Right lobe of liver (tissue), 6 donors: ENCODE data around the gene MAP3K5. TPM values are rescaled to one million over a fixed set of nuclear protein-coding genes. Genes with fewer than 3 reads are reported as not detected.

ENCODE experiments used
- ATAC-seq, 4 donors: fragments of 200-7000 bp; cut with Tn5 transposase; one replicate each; pipeline ENCODE4 v1.9.1; 2020; ENCODE audit warnings: mild to moderate bottlenecking in 4 of 4, moderate library complexity in 4 of 4
- DNase-seq, 3 donors: peaks; one replicate each; pipeline ENCODE4 v3.0.0-alpha.2; 2020
- H3K27ac ChIP-seq, 3 donors: fragments of 200-600 bp; one replicate each; pipeline ENCODE4 v1.8.0; 2022
- H3K27me3 ChIP-seq, 2 donors: fragments of 200-600 bp; one replicate each; pipeline ENCODE4 v1.8.0; 2022
- H3K36me3 ChIP-seq, 4 donors: fragments of 200-600 bp; sonication (generic) in 1 of 4; one replicate each; pipeline versions ENCODE4 v1.5.1 to v1.8.0; 2017 to 2022; ENCODE audit warnings: control low read depth in 1 of 4
- H3K4me1 ChIP-seq, 4 donors: fragments of 200-600 bp; sonication (generic) in 1 of 4; one replicate each; pipeline versions ENCODE4 v1.5.1 to v1.8.0; 2017 to 2022; ENCODE audit warnings: control low read depth in 1 of 4
- H3K4me3 ChIP-seq, 3 donors: fragments of 200-600 bp; one replicate each; pipeline ENCODE4 v1.8.0; 2022
- H3K9me3 ChIP-seq, 4 donors: fragments of 200-600 bp; sonication (generic) in 1 of 4; one replicate each; pipeline versions ENCODE4 v1.5.1 to v1.8.0; 2017 to 2022; ENCODE audit warnings: control low read depth in 1 of 4
- CTCF ChIP-seq, 4 donors: fragments of 200-600 bp in 3 of 4; fragments of 450-650 bp in 1 of 4; IDR thresholded peaks; one replicate each; pipeline versions ENCODE4 v1.5.1 to v1.8.0; 2016 to 2022; ENCODE audit warnings: antibody characterized with exemption in 4 of 4, mild to moderate bottlenecking in 2 of 4
- POLR2A ChIP-seq: fragments of 450-650 bp; IDR thresholded peaks from one replicate; pipeline ENCODE4 v1.6.1; 2017; ENCODE audit warnings: antibody characterized with exemption, mild to moderate bottlenecking
- WGBS: methylation state at CpG from one replicate; pipeline ENCODE4 v1.1.6; 2018; ENCODE audit warnings: low coverage, low lambda C conversion rate; ENCODE audit not compliant: insufficient coverage; ENCODE audit errors: missing lambda C conversion rate; 5-methylcytosine and 5-hydroxymethylcytosine counted together
- intact Hi-C, 2 donors: fragments of 100-400 bp; cut with DNase I; formaldehyde crosslinking; loops; one replicate each; pipeline versions ENCODE4 v1.11.2 to v1.14.1; 2022
- total RNA-seq, 6 experiments: library from RNA; depleted of rRNA in 2 of 6; stranded (reverse); fragments of >200 nt in 2 of 6; fragmentation: NEBNext Ultra II Directional in 3 of 6; extraction: Animal tissue kit (Norgen Biotek cat#: 25700) in 3 of 6; gene quantifications; one replicate each; pipeline versions ENCODE4 v1.1.0 to v1.2.4, GENCODE V29; 2016 to 2023
- donor health status: DM: no; HTN: yes; CAD: no.
- donor health status: DM: no; HTN: no; CAD: no.
- donor health status: DM: no; HTN: no; CAD: no.
- donor health status: DM: no; HTN: yes; CAD: no.
- donor health status: DM: no; HTN: yes; CAD: no.

MAP3K5 gene
- total RNA-seq, 6 experiments from 2014 or later = 5.0 to 10.4 (median 6.9) TPM

DNA sequence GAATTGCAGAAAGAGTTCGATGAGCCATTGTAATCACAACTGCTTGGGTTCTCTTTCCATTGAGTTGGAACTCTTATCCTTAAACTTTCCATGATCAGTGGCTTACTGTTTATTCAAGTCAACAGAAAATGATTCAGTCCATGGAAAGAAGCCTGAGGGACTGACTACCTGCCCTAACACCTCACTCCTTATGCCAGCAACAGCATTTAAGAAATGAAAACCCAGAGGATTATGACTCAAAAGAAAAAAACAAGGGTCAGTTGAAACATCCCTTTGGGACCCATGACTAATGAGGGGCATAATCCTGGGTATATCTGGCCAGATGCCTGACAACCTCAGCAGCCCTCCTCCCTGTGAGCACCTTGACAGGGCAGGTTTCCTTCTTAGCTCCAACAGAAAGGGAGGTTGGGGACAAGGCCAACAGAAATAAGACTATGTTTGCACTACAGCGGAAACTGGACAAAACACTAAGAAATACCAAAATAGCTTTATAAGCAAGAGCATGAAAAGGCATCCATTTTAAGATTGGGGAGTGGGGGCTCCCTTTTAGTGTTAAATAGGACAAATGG lies 106.7 kb downstream of the MAP3K5 start:
- DNase-seq (no peak), ATAC-seq (no peak)
- no peak overlapping the region for H3K4me3 ChIP-seq
- H3K4me1 ChIP-seq = no peaks in the 10 kb centered on the region
- H3K27ac ChIP-seq = no peak overlapping the region
- intact Hi-C loops = no loop called here
- H3K9me3 ChIP-seq = no peaks in the 10 kb centered on the region
- no peaks in the 10 kb centered on the region for H3K36me3 ChIP-seq
- no peaks in the 10 kb centered on the region for H3K27me3 ChIP-seq
- 86% methylated on average over 2 of the region's 2 CpGs for WGBS
- no peak for TF ChIP-seq POLR2A
- no peak for TF ChIP-seq CTCF (IDR thresholded peaks at IDR 0.05)

GRCh38 chr6:136684466-136684865 lies 107.8 kb downstream of the MAP3K5 start:
- no peaks in the 10 kb centered on the region for H3K27me3 ChIP-seq
- 100% methylated on average over 1 of the region's 1 CpG for WGBS
- no peaks in the 10 kb centered on the region for H3K4me1 ChIP-seq
- no peak overlapping the region for H3K4me3 ChIP-seq
- H3K27ac ChIP-seq = no peak overlapping the region
- H3K36me3 ChIP-seq = no peaks in the 10 kb centered on the region
- no peak for DNase-seq
- no peaks in the 10 kb centered on the region for H3K9me3 ChIP-seq
- ATAC-seq = no peak
- intact Hi-C loops = no loop called here
- TF ChIP-seq CTCF (IDR thresholded peaks at IDR 0.05) (no peak), POLR2A (no peak)

DNA sequence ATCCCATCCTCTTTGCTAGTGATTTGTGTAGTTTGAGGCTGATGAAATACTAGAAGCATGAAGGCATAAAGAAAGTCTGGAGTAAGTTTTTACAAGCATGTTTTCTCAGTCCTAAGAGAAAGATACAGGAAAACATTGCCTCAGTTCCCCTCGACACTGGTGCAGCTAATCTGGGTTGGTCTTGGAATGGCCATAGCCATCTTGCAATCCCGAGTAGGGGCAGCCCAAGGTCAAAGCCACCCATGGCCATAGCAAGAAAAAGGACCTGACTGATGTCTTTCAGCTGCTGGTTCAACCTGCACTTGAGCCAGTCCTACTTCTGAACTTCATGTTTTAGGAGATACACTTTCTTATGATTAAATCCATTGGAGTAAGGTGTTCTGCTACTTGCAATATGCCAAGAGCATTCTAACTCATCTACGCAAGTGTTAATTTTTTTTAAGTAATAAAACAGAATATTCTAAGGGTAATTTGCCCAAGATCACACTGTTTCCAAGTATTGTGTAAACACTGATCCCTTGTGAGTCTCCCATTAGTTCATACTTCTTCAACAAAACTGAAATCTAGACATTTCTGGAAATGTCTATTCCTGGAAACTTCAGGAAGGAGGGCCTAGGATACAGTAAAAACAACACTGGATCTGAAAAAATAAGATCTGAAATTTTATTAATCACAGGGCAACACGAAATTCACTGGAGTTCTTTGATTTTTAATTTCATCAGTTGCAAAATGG lies 108.9 kb downstream of the MAP3K5 start:
- DNase-seq (no peak), ATAC-seq (no peak)
- 82% methylated on average over 4 of the region's 4 CpGs for WGBS
- intact Hi-C loops = no loop called here
- no peak overlapping the region for H3K27ac ChIP-seq
- no peaks in the 10 kb centered on the region for H3K36me3 ChIP-seq
- H3K9me3 ChIP-seq = no peaks in the 10 kb centered on the region
- no peaks in the 10 kb centered on the region for H3K4me1 ChIP-seq
- H3K27me3 ChIP-seq = no peaks in the 10 kb centered on the region
- TF ChIP-seq POLR2A (no peak), CTCF (IDR thresholded peaks at IDR 0.05) (no peak)
- no peak overlapping the region for H3K4me3 ChIP-seq

GRCh38 chr6:136682292-136682691 lies 110.0 kb downstream of the MAP3K5 start:
- no peak overlapping the region for H3K27ac ChIP-seq
- TF ChIP-seq POLR2A (no peak), CTCF (IDR thresholded peaks at IDR 0.05) (no peak)
- H3K4me1 ChIP-seq = no peaks in the 10 kb centered on the region
- H3K4me3 ChIP-seq = no peak overlapping the region
- ATAC-seq = no peak
- H3K9me3 ChIP-seq = no peaks in the 10 kb centered on the region
- DNase-seq = no peak
- H3K36me3 ChIP-seq = no peaks in the 10 kb centered on the region
- 95% methylated on average over 3 of the region's 3 CpGs for WGBS
- H3K27me3 ChIP-seq = no peaks in the 10 kb centered on the region
- intact Hi-C loops = no loop called here
